Brain microvascular endothelial cell (primary cell): ENCODE measurements around the gene APOC4.

Source experiments
- DNase-seq: peaks from one replicate; pipeline ENCODE4 v3.0.0-alpha.2; 2020
- H3K27ac ChIP-seq: fragments of 250-450 bp; sonication (Bioruptor Pico); 2 replicates; pipeline ENCODE4 v1.5.1; 2020; ENCODE audit warnings: mild to moderate bottlenecking, moderate library complexity
- H3K27me3 ChIP-seq: fragments of 250-450 bp; sonication (Bioruptor Pico); replicated peaks from 2 replicates; pipeline ENCODE4 v1.5.1; 2020; ENCODE audit warnings: mild to moderate bottlenecking
- H3K36me3 ChIP-seq: fragments of 250-450 bp; sonication (Bioruptor Pico); replicated peaks from 2 replicates; pipeline ENCODE4 v1.5.1; 2020; ENCODE audit warnings: mild to moderate bottlenecking
- H3K4me3 ChIP-seq: 2 replicates; pipeline ENCODE4 v1.5.1; 2011; ENCODE audit warnings: low read depth, mild to moderate bottlenecking, control low read depth, low read length, moderate library complexity
- CTCF ChIP-seq: IDR thresholded peaks from 2 replicates; pipeline ENCODE4 v1.5.1; 2011; ENCODE audit warnings: low read depth, mild to moderate bottlenecking, moderate library complexity, low read length, control low read depth, inconsistent platforms; ENCODE audit errors: missing control alignments
- in situ Hi-C: cut with HindIII; loops from 2 replicates; pipeline ENCODE4 v1.10.0; 2017; ENCODE audit warnings: low sequenced_read_pairs, low pct_ligation_motif_present

The APOC4 gene

DNA sequence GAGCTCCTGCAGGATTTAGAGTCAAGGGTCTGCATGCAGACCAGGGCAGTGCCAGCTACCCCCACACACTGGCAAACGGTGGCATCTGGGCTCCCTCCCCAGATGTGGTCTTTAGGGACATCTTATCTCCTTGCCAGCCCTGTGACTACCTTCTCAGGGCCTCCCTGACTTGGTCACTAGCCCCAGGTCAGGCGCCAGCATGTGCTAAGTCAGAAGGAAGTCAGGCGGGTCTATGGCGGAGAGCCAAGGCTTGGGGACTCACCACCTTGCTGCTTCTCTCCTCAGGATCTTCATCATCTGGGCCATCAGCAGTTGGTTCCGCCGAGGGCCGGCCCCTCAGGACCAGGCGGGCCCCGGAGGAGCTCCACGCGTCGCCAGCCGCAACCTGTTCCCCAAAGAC lies 30.8 kb downstream of the APOC4 start:
- no peak for TF ChIP-seq CTCF
- Histone ChIP-seq H3K27ac (no peak overlapping the region), H3K27me3 (no peaks in the 10 kb centered on the region), H3K4me3 (no peak overlapping the region), H3K36me3 (peaks cover 40% of the 10 kb centered on the region)
- DNase-seq = no peak
- in situ Hi-C loops = no loop called here

GRCh38 chr19:44973982-44974735 lies 32.1 kb downstream of the APOC4 start:
- Histone ChIP-seq H3K36me3 (peaks cover 48% of the 10 kb centered on the region), H3K27me3 (no peaks in the 10 kb centered on the region), H3K4me3 (no peak overlapping the region), H3K27ac (no peak overlapping the region)
- TF ChIP-seq CTCF = no peak
- in situ Hi-C loops = no loop called here
- no peak for DNase-seq

DNA sequence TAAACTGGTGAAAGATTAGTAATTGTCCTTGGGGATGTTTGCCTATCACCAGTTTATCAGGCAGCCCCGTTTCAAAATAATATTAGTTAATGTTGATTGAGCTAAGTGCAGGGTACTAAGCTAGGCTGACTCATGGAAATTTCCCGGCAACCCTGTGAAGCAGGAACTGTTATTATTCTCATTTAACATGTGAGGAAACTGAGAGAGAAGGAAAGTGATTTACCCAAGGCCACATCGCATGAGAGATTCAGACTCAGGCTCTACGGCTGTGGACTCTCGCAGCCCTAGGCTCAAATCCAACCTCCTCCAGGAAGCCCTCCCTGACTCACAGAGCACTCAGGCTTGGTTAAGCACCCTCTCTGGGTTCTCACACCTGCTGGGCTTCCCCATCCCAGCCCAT lies 32.8 kb downstream of the APOC4 start:
- H3K27ac ChIP-seq = no peak overlapping the region
- no peak for DNase-seq
- no peak for TF ChIP-seq CTCF
- H3K36me3 ChIP-seq = peaks cover 53% of the 10 kb centered on the region
- no peak overlapping the region for H3K4me3 ChIP-seq
- in situ Hi-C loops = no loop called here
- H3K27me3 ChIP-seq = no peaks in the 10 kb centered on the region

DNA sequence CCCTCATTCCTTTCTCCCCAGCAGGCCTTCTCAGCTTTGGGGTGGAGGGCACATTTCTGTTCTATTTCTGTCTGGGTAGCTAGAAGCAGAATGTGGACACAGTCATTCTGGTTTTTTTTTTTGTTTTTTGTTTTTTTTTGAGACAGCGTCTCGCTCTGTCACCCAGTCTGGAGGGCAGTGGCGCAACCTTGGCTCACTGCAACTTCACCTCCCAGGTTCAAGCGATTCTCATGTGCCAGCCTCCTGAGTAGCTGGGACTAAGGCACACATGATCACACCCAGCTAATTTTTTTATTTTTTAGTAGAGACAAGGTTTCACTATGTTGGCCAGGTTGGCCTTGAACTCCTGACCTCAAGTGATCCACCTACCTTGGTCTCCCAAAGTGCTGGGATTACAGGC lies 33.4 kb downstream of the APOC4 start:
- DNase-seq = no peak
- TF ChIP-seq CTCF = no peak
- in situ Hi-C loops = no loop called here
- no peak overlapping the region for H3K27ac ChIP-seq
- H3K36me3 ChIP-seq = peaks cover 56% of the 10 kb centered on the region
- H3K4me3 ChIP-seq = no peak overlapping the region
- H3K27me3 ChIP-seq = no peaks in the 10 kb centered on the region

- in situ Hi-C loops = no loop called here
- Histone ChIP-seq H3K4me3 (no peak overlapping the region), H3K27me3 (no peaks in the 10 kb centered on the region), H3K27ac (no peak overlapping the region), H3K36me3 (peaks cover 51% of the 10 kb centered on the region)
- DNase-seq = no peak
- TF ChIP-seq CTCF = no peak
Measured at GRCh38 chr19:44984005-44984404, 42.0 kb downstream of the APOC4 start.

DNA sequence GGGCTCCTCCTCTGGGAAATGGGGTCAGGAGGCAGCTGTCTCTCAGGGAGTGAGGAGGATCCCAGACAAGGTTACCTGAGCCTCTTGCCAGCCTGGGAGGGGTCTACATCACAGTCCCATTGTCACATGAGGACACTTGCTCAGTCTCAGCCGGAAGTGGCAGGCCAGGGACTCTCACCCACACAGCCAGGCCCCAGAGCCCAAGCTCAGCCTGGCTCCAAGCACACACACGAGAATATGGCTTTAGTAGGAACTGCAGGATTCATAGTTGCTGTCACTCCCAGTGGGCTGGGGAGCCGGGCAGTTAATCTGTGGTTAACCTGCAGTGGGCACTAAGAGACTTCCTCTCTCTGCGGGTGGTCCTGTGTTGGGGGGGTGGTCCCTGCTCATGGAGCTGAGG lies 43.4 kb downstream of the APOC4 start:
- no peak for TF ChIP-seq CTCF
- Histone ChIP-seq H3K4me3 (no peak overlapping the region), H3K27me3 (no peaks in the 10 kb centered on the region), H3K36me3 (peaks cover 42% of the 10 kb centered on the region), H3K27ac (no peak overlapping the region)
- in situ Hi-C loops = no loop called here
- no peak for DNase-seq
